NT2/D1 (cell line): ENCODE data around the gene NBDY.
"Not testable (repeated sequence)": the region's sequence is repeated elsewhere in the genome, so short reads cannot be mapped to it uniquely, and the experiment has no call there.

Experiments
- DNase-seq: peaks from one replicate; pipeline ENCODE4 v3.0.0-alpha.2; 2011; ENCODE audit warnings: low read depth, low spot score
- H3K27me3 ChIP-seq: 2 replicates; pipeline ENCODE4 v1.6.0; 2011; ENCODE audit warnings: mild to moderate bottlenecking; ENCODE audit not compliant: insufficient read length, insufficient read depth
- H3K36me3 ChIP-seq: 2 replicates; pipeline ENCODE4 v1.6.1; 2011; ENCODE audit warnings: mild to moderate bottlenecking, low read length, mixed read lengths; ENCODE audit not compliant: insufficient read depth, insufficient read length
- H3K4me1 ChIP-seq: 2 replicates; pipeline ENCODE4 v1.5.1; 2011; ENCODE audit not compliant: insufficient read depth, insufficient read length
- H3K4me3 ChIP-seq: 2 replicates; pipeline ENCODE4 v1.5.1; 2011; ENCODE audit warnings: low read depth; ENCODE audit not compliant: insufficient read length
- H3K9ac ChIP-seq: 2 replicates; pipeline ENCODE4 v1.6.0; 2011; ENCODE audit warnings: low read depth; ENCODE audit not compliant: insufficient read length
- H3K9me3 ChIP-seq: 2 replicates; pipeline ENCODE4 v1.5.1; 2011; ENCODE audit warnings: mild to moderate bottlenecking, low read length; ENCODE audit not compliant: insufficient read depth
- SUZ12 ChIP-seq: IDR thresholded peaks from 2 replicates; pipeline ENCODE4 v1.6.1; 2011; ENCODE audit not compliant: insufficient read length, insufficient read depth; ENCODE audit errors: extremely low read depth
- YY1 ChIP-seq: IDR thresholded peaks from 2 replicates; pipeline ENCODE4 v1.6.1; 2011; ENCODE audit not compliant: insufficient read length, insufficient read depth
- ZNF274 ChIP-seq: IDR thresholded peaks from 2 replicates; pipeline ENCODE4 v1.6.1; 2011; ENCODE audit warnings: mild to moderate bottlenecking, low read depth, low read length

NBDY gene

GRCh38 chrX:56780681-56781649 is 51.9 kb downstream of the NBDY start:
- not testable (repeated sequence) for H3K9me3 ChIP-seq, H3K4me3 ChIP-seq, H3K9ac ChIP-seq, H3K27me3 ChIP-seq, DNase-seq, H3K4me1 ChIP-seq
- H3K36me3 ChIP-seq, result peaks cover 24% of the 10 kb centered on the region

GRCh38 chrX:56782352-56782751 is 53.3 kb downstream of the NBDY start:
- no peak for TF ChIP-seq ZNF274
- no peak for TF ChIP-seq SUZ12
- TF ChIP-seq YY1, result no peak
- Histone ChIP-seq H3K9me3 (no peaks in the 10 kb centered on the region), H3K36me3 (peaks cover 32% of the 10 kb centered on the region), H3K9ac (no peak overlapping the region), H3K4me3 (no peak overlapping the region), H3K27me3 (no peaks in the 10 kb centered on the region), H3K4me1 (peaks cover 2% of the 10 kb centered on the region)
- no peak for DNase-seq

- H3K4me1 ChIP-seq, result peaks cover 2% of the 10 kb centered on the region
- no peak overlapping the region for H3K4me3 ChIP-seq
- no peak for DNase-seq
- TF ChIP-seq YY1 (no peak), SUZ12 (no peak), ZNF274 (no peak)
- H3K9me3 ChIP-seq, result no peaks in the 10 kb centered on the region
- no peak overlapping the region for H3K9ac ChIP-seq
- no peaks in the 10 kb centered on the region for H3K27me3 ChIP-seq
- H3K36me3 ChIP-seq, result peaks cover 37% of the 10 kb centered on the region
These were observed 53.9 kb downstream of the NBDY start for GRCh38 chrX:56782791-56783449.

DNA sequence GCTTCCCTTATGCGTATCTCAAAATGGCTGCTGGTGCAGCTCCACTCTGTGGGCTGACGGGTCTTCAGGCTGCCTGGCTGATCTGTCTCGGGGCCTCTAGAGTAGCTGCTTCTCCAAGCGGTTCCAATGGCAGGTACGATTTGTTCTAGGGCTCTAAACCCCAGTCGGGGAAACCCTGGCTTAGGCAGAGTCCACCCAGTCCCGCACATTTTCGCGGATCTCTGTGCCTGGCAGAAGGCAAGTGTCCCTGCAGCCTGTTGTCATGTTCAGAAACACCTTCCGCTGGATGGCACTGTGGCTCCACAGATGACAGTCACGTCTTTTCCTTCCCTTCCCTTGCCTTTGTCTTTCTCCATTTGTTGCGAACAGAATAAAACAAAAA is 54.4 kb downstream of the NBDY start:
- DNase-seq, result no peak
- no peak overlapping the region for H3K4me3 ChIP-seq
- peaks cover 38% of the 10 kb centered on the region for H3K36me3 ChIP-seq
- TF ChIP-seq YY1 (no peak), ZNF274 (no peak), SUZ12 (no peak)
- no peaks in the 10 kb centered on the region for H3K9me3 ChIP-seq
- no peak overlapping the region for H3K9ac ChIP-seq
- H3K27me3 ChIP-seq, result no peaks in the 10 kb centered on the region
- peaks cover 2% of the 10 kb centered on the region for H3K4me1 ChIP-seq

- Histone ChIP-seq H3K9ac (no peak overlapping the region), H3K36me3 (peaks cover 41% of the 10 kb centered on the region), H3K4me3 (no peak overlapping the region), H3K9me3 (no peaks in the 10 kb centered on the region), H3K4me1 (peaks cover 2% of the 10 kb centered on the region), H3K27me3 (no peaks in the 10 kb centered on the region)
- TF ChIP-seq SUZ12 (no peak), ZNF274 (no peak), YY1 (no peak)
- DNase-seq, result no peak
These were observed 55.1 kb downstream of the NBDY start for GRCh38 chrX:56783996-56784620.

- no peak for DNase-seq
- no peaks in the 10 kb centered on the region for H3K9me3 ChIP-seq
- H3K4me1 ChIP-seq, result peaks cover 2% of the 10 kb centered on the region
- H3K4me3 ChIP-seq, result no peak overlapping the region
- H3K27me3 ChIP-seq, result no peaks in the 10 kb centered on the region
- TF ChIP-seq SUZ12 (no peak), ZNF274 (no peak), YY1 (no peak)
- H3K9ac ChIP-seq, result no peak overlapping the region
- H3K36me3 ChIP-seq, result peaks cover 46% of the 10 kb centered on the region
These were observed 55.6 kb downstream of the NBDY start for GRCh38 chrX:56784666-56785065.

DNA sequence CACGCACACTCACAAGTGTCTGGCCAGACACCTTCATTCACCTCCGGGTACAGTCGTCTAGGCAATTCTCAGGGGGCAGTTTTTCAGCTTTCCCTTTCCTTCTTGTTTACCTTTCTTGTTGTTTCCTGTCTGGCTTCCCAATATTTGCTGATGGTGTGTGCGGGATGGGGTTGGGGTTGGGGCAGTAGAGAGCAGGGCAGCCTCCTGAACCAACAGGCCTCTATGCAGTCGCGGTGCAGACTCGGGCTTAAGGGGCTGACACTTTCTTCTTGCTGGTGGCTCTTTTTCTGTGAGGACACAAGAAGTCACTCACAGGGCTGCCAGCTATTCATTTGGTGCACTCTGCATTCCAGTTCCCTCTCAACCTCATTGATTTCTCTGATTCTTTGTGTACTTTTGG is 56.4 kb downstream of the NBDY start:
- H3K9me3 ChIP-seq, result no peaks in the 10 kb centered on the region
- H3K27me3 ChIP-seq, result no peaks in the 10 kb centered on the region
- DNase-seq, result no peak
- H3K36me3 ChIP-seq, result peaks cover 54% of the 10 kb centered on the region
- no peak overlapping the region for H3K4me3 ChIP-seq
- H3K4me1 ChIP-seq, result peaks cover 2% of the 10 kb centered on the region
- TF ChIP-seq YY1 (no peak), SUZ12 (no peak), ZNF274 (no peak)
- H3K9ac ChIP-seq, result no peak overlapping the region
